ENCODE results near the gene LAMA2. TPM values are rescaled to one million over a fixed set of nuclear protein-coding genes. Genes with fewer than 3 reads are reported as not detected.

Gene LAMA2
- total RNA-seq, 1 donor from 2014 or later, result 1.9 TPM

DNA sequence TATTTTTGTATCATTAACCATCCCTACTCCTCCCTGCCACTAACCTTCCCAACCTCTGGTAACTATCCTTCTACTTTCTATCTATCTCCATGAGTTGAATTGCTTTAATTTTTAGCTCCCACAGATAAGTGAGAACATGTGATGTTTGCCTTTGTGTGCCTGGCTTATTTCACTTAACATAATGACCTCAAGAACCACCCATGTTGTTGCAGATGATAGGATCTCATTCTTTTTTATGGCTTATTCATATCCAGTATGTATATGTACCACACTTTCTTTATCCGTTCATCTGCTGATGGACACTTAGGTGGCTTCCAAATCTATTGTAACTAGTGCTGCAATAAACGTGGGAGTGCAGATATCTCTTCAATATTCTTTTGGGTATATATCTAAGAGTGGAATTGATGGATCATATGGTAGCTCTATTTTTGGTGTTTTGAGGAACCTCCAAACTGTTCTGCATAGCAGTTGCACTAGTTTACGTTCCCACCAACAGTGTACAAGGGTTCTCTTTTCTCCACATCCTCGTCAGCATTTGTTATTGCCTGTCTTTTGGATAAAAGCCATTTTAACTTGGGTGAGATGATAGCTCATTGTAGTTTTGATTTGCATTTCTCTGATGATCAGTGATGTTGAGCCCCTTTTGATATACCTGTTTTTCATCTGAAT lies 625.7 kb downstream of the LAMA2 start:
- Mint-ChIP-seq H3K27me3 (ENCODE audit: low read depth) (no peaks in the 10 kb centered on the region), H3K9me3 (ENCODE audit: low read depth) (no peaks in the 10 kb centered on the region), H3K4me1 (ENCODE audit: low read depth) (peaks cover 9% of the 10 kb centered on the region), H3K27ac (ENCODE audit: unreplicated experiment) (no peak overlapping the region), H3K4me3 (ENCODE audit: unreplicated experiment) (no peak overlapping the region), H3K36me3 (ENCODE audit: low read depth) (peaks cover 2% of the 10 kb centered on the region)
- no peak for DNase-seq (ENCODE audit: low spot score)
- TF ChIP-seq, protein P1, sequence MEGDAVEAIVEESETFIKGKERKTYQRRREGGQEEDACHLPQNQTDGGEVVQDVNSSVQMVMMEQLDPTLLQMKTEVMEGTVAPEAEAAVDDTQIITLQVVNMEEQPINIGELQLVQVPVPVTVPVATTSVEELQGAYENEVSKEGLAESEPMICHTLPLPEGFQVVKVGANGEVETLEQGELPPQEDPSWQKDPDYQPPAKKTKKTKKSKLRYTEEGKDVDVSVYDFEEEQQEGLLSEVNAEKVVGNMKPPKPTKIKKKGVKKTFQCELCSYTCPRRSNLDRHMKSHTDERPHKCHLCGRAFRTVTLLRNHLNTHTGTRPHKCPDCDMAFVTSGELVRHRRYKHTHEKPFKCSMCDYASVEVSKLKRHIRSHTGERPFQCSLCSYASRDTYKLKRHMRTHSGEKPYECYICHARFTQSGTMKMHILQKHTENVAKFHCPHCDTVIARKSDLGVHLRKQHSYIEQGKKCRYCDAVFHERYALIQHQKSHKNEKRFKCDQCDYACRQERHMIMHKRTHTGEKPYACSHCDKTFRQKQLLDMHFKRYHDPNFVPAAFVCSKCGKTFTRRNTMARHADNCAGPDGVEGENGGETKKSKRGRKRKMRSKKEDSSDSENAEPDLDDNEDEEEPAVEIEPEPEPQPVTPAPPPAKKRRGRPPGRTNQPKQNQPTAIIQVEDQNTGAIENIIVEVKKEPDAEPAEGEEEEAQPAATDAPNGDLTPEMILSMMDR (IDR thresholded peaks at IDR 0.05), result no peak

DNA sequence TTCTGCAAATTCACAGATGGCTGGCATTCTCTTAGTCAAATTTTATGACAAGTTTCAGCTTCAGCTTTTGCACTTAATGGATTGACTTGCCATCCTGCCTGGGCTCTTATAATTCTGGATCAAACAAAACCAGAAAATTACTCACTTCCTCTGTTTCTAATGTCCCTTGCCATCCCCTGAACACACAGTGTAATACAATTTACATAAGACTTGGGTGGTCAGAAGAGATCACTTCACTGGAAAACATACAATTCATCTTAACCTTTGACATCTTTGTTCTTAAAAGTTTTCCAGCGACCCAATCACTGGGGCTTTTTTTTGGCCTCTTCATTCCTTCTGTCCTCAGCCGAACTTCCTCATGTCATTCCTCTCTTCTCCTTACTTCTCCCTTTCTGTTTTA lies 628.0 kb downstream of the LAMA2 start:
- TF ChIP-seq, protein P1 (IDR thresholded peaks at IDR 0.05), result no peak
- Mint-ChIP-seq H3K4me1 (ENCODE audit: low read depth) (peaks cover 9% of the 10 kb centered on the region), H3K36me3 (ENCODE audit: low read depth) (peaks cover 2% of the 10 kb centered on the region), H3K4me3 (ENCODE audit: unreplicated experiment) (no peak overlapping the region), H3K27me3 (ENCODE audit: low read depth) (no peaks in the 10 kb centered on the region), H3K9me3 (ENCODE audit: low read depth) (no peaks in the 10 kb centered on the region), H3K27ac (ENCODE audit: unreplicated experiment) (no peak overlapping the region)
- no peak for DNase-seq (ENCODE audit: low spot score)

DNA sequence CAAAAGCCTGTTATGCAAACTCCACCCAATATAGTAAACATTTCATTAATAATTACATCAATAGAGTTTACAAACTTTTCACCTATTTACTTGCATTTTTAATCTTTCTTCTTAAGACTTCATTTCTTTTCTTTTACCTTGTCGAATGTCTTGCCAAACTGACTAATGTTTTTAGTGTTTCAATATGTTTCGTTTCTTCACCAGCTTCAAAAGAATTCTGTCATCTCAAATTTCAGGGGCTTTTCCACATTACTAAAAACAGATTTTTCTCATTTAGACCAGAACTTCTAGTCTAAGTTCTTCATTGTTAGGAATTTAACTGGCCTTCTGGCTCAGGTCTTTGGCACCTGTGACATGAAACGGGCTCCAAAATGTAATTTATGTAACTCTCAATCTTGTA lies 630.5 kb downstream of the LAMA2 start:
- H3K27ac Mint-ChIP-seq (ENCODE audit: unreplicated experiment), result no peak overlapping the region
- TF ChIP-seq, protein P1 (IDR thresholded peaks at IDR 0.05), result no peak
- no peaks in the 10 kb centered on the region for H3K9me3 Mint-ChIP-seq (ENCODE audit: low read depth)
- H3K36me3 Mint-ChIP-seq (ENCODE audit: low read depth), result peaks cover 2% of the 10 kb centered on the region
- no peaks in the 10 kb centered on the region for H3K27me3 Mint-ChIP-seq (ENCODE audit: low read depth)
- H3K4me1 Mint-ChIP-seq (ENCODE audit: low read depth), result peaks cover 9% of the 10 kb centered on the region
- H3K4me3 Mint-ChIP-seq (ENCODE audit: unreplicated experiment), result no peak overlapping the region
- DNase-seq (ENCODE audit: low spot score), result no peak

DNA sequence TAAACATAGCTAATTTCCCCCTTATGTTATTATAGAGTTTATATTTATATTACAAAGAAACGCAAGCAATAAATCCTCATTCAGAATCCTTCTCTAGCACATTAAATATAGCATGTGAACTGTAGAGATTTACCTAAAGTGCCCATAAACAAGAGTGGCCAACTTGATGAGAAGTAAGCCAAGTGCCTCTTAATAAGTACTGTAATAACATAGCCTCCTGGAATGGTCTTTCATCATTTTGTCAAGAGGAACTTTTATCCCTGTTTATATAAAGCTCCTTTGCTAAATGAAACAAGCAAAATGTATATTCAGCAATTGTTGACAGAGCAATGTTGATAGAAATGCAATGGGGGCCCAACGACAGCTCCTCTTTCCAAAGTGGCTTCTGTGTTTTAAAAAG lies 632.1 kb downstream of the LAMA2 start:
- Mint-ChIP-seq H3K9me3 (ENCODE audit: low read depth) (no peaks in the 10 kb centered on the region), H3K27me3 (ENCODE audit: low read depth) (no peaks in the 10 kb centered on the region), H3K36me3 (ENCODE audit: low read depth) (peaks cover 2% of the 10 kb centered on the region), H3K4me1 (ENCODE audit: low read depth) (peaks cover 9% of the 10 kb centered on the region), H3K4me3 (ENCODE audit: unreplicated experiment) (no peak overlapping the region), H3K27ac (ENCODE audit: unreplicated experiment) (no peak overlapping the region)
- TF ChIP-seq, protein P1 (IDR thresholded peaks at IDR 0.05), result no peak
- DNase-seq (ENCODE audit: low spot score), result no peak

DNA sequence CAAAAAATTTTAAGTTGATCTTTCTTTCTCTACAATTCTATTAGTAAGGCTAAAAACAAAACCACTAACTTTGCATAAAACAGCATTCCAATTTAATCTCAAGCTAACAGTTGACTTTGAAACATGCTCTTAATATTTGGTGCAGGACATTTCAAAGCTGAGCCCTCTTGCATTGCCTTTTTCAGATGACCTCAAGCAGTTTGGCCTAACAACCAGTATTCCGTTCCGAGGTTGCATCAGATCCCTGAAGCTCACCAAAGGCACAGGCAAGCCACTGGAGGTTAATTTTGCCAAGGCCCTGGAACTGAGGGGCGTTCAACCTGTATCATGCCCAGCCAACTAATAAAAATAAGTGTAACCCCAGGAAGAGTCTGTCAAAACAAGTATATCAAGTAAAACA lies 633.1 kb downstream of the LAMA2 start:
- Mint-ChIP-seq H3K27ac (ENCODE audit: unreplicated experiment) (no peak overlapping the region), H3K4me1 (ENCODE audit: low read depth) (peaks cover 8% of the 10 kb centered on the region), H3K9me3 (ENCODE audit: low read depth) (no peaks in the 10 kb centered on the region), H3K36me3 (ENCODE audit: low read depth) (peaks cover 2% of the 10 kb centered on the region), H3K4me3 (ENCODE audit: unreplicated experiment) (no peak overlapping the region), H3K27me3 (ENCODE audit: low read depth) (no peaks in the 10 kb centered on the region)
- TF ChIP-seq, protein P1 (IDR thresholded peaks at IDR 0.05), result no peak
- no peak for DNase-seq (ENCODE audit: low spot score)

All from chondrocyte (in vitro differentiated cells).